ENCODE measurements around the gene SHANK1. TPM values are rescaled to one million over a fixed set of nuclear protein-coding genes. Genes with fewer than 3 reads are reported as not detected.

The SHANK1 gene
- total and polyA plus RNA-seq, 2 of the 13 experiments (the other 11 are each of a cell fraction or from before 2014, with no cell fraction given) = not detected

GRCh38 chr19:50662651-50663481 is 56.7 kb downstream of the SHANK1 start (continued):
- TF ChIP-seq NFAT5 (CRISPR knock-in tag; IDR thresholded peaks at IDR 0.05) = no peak

GRCh38 chr19:50661766-50662650 is 57.6 kb downstream of the SHANK1 start:
- WGBS (ENCODE audit: low lambda C conversion rate) = 26% methylated on average over 20 of the region's 49 CpGs
- no peak overlapping the region for H2AFZ ChIP-seq (ENCODE audit: low read length)
- no peak for ATAC-seq
- no peak for DNase-seq (ENCODE audit: low spot score)
- POLR2A ChIA-PET = no interaction called here
- H3K4me3 ChIP-seq (replicated peaks in 1 of 3; ENCODE audit: insufficient read depth in 1 of 3, low read depth in 2 of 3, low read length in 3 of 3) = no peak overlapping the region
- CTCF ChIA-PET (ENCODE audit: low intra/inter-chr PET ratio, low total read pairs) = no interaction called here
- BruUV-seq (replicated peaks) = no TSS peak
- no peaks in the 10 kb centered on the region for H3K79me2 ChIP-seq (ENCODE audit: insufficient read depth, low read length)
- H3K4me2 ChIP-seq (ENCODE audit: low read depth, low read length) = no peak overlapping the region
- H4K20me1 ChIP-seq (ENCODE audit: insufficient read depth, low read length) = no peaks in the 10 kb centered on the region
- peaks cover 1 to 11% of the 10 kb centered on the region in 2 experiments; a peak in 3 of 5 replicates for H3K27me3 ChIP-seq (ENCODE audit: control insufficient read depth in 1 of 2, insufficient read depth in 2 of 2, low read length in 2 of 2)
- H3K36me3 ChIP-seq (replicated peaks in 1 of 2; ENCODE audit: control insufficient read depth in 1 of 2, insufficient read depth in 2 of 2, low read length in 2 of 2) = no peaks in the 10 kb centered on the region
- in situ Hi-C loops (cut with HindIII; ENCODE audit: extremely low pct_ligation_motif_present, low pct_unique_long_range_greater_than_20kb) (no loop called here), intact Hi-C loops (cut with micrococcal nuclease; ENCODE audit: unreplicated experiment) (no loop called here)
- no peak for FAIRE-seq
- no peaks in the 10 kb centered on the region; the same call in 1 of the 2 replicates for H3K9me3 ChIP-seq (ENCODE audit: low read length)
- H3K4me1 ChIP-seq (ENCODE audit: insufficient read depth, low read length) = no peaks in the 10 kb centered on the region
- H3K9ac ChIP-seq (ENCODE audit: insufficient read depth, low read depth, low read length) = no peak overlapping the region
- H3K27ac ChIP-seq (ENCODE audit: extremely low read length, insufficient read depth, low read length) = no peak overlapping the region
- peak; percentile 35; the same call in 1 of the 2 replicates for TF ChIP-seq NR2F6 (IDR thresholded peaks at IDR 0.05)
- no peak for TF ChIP-seq NR2F6 (CRISPR knock-in tag; IDR thresholded peaks at IDR 0.05)
- TF ChIP-seq CERS6 (CRISPR knock-in tag; IDR thresholded peaks at IDR 0.05) = no peak
- TF ChIP-seq BRCA1 (CRISPR knock-in tag; IDR thresholded peaks at IDR 0.05) = no peak
- no peak for TF ChIP-seq CEBPZ (IDR thresholded peaks at IDR 0.05; ENCODE audit: low read length)
- TF ChIP-seq ATF6 (CRISPR knock-in tag; conservative IDR thresholded peaks at IDR 0.05) = no peak
- no peak for TF ChIP-seq ZNF546 (CRISPR knock-in tag; conservative IDR thresholded peaks at IDR 0.05)

All from HepG2 (cell line).